GM12878 (cell line): ENCODE measurements around the gene NHSL2.

Experiments used
- CBFB ChIP-seq: IDR thresholded peaks from 2 replicates; pipeline ENCODE4 v1.6.1; 2016; ENCODE audit warnings: antibody characterized with exemption, low read depth
- CHD2 ChIP-seq: IDR thresholded peaks from 2 replicates; pipeline ENCODE4 v1.6.1; 2011; ENCODE audit warnings: low read depth, low read length, improper control_type of control experiment, borderline replicate concordance
- CHD4 ChIP-seq: fragments of 200-600 bp; sonication (generic); IDR thresholded peaks from 2 replicates; pipeline ENCODE4 v1.6.1; 2016; ENCODE audit warnings: mild to moderate bottlenecking
- POLR2A ChIP-seq: IDR thresholded peaks from 2 replicates; pipeline ENCODE4 v1.6.1; 2011; ENCODE audit warnings: low read depth, mild to moderate bottlenecking, low read length
- POLR2AphosphoS5 ChIP-seq: IDR thresholded peaks from 2 replicates; pipeline ENCODE4 v1.6.1; 2011; ENCODE audit warnings: mild to moderate bottlenecking, low read length, inconsistent platforms
- TF ChIP-seq, protein P1 (sequence below): IDR thresholded peaks from 2 replicates; pipeline ENCODE4 v1.6.1; 2012; ENCODE audit warnings: mild to moderate bottlenecking, low read depth, low read length
- TF ChIP-seq, protein P2 (sequence below), 3 experiments: IDR thresholded peaks in 2 of 3; conservative IDR thresholded peaks in 1 of 3; 2 replicates each; pipeline ENCODE4 v1.5.1; 2011; ENCODE audit warnings: low read depth in 3 of 3, low read length in 3 of 3, mild to moderate bottlenecking in 3 of 3, control low read depth in 2 of 3, moderate library complexity in 2 of 3, inconsistent platforms in 1 of 3, mixed read lengths in 1 of 3; ENCODE audit not compliant: control insufficient read depth in 2 of 3, insufficient read depth in 1 of 3; ENCODE audit errors: extremely low read depth in 1 of 3

DNA sequence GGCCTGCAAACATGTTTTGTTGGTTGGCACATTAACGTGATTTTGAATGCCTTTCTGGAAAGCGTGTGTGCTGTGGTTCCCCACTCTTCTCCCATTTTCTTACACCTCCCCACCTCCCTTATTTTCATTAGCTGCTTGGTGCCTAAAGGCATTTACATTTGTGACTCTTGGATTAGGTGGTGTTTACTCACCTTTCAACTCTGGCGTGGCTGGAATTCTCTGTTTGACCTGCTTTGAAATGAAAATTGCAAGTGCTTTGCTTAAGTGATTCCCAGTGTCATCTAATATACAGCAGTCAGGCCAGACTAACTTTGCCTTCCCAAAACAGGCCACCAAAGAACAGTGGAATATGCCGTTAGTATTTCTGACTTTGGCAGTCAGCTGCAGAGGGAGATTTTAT, 80.5 kb downstream of the NHSL2 start:
- TF ChIP-seq POLR2AphosphoS5: no peak
- TF ChIP-seq CHD2: no peak
- no peak for TF ChIP-seq POLR2A
- TF ChIP-seq, protein P1, sequence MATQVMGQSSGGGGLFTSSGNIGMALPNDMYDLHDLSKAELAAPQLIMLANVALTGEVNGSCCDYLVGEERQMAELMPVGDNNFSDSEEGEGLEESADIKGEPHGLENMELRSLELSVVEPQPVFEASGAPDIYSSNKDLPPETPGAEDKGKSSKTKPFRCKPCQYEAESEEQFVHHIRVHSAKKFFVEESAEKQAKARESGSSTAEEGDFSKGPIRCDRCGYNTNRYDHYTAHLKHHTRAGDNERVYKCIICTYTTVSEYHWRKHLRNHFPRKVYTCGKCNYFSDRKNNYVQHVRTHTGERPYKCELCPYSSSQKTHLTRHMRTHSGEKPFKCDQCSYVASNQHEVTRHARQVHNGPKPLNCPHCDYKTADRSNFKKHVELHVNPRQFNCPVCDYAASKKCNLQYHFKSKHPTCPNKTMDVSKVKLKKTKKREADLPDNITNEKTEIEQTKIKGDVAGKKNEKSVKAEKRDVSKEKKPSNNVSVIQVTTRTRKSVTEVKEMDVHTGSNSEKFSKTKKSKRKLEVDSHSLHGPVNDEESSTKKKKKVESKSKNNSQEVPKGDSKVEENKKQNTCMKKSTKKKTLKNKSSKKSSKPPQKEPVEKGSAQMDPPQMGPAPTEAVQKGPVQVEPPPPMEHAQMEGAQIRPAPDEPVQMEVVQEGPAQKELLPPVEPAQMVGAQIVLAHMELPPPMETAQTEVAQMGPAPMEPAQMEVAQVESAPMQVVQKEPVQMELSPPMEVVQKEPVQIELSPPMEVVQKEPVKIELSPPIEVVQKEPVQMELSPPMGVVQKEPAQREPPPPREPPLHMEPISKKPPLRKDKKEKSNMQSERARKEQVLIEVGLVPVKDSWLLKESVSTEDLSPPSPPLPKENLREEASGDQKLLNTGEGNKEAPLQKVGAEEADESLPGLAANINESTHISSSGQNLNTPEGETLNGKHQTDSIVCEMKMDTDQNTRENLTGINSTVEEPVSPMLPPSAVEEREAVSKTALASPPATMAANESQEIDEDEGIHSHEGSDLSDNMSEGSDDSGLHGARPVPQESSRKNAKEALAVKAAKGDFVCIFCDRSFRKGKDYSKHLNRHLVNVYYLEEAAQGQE: no peak
- TF ChIP-seq, protein P2, sequence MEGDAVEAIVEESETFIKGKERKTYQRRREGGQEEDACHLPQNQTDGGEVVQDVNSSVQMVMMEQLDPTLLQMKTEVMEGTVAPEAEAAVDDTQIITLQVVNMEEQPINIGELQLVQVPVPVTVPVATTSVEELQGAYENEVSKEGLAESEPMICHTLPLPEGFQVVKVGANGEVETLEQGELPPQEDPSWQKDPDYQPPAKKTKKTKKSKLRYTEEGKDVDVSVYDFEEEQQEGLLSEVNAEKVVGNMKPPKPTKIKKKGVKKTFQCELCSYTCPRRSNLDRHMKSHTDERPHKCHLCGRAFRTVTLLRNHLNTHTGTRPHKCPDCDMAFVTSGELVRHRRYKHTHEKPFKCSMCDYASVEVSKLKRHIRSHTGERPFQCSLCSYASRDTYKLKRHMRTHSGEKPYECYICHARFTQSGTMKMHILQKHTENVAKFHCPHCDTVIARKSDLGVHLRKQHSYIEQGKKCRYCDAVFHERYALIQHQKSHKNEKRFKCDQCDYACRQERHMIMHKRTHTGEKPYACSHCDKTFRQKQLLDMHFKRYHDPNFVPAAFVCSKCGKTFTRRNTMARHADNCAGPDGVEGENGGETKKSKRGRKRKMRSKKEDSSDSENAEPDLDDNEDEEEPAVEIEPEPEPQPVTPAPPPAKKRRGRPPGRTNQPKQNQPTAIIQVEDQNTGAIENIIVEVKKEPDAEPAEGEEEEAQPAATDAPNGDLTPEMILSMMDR (IDR thresholded peaks at IDR 0.05 in 2 of 3, conservative IDR thresholded peaks at IDR 0.05 in 1 of 3; ENCODE audit: control insufficient read depth in 2 of 3, extremely low read depth in 1 of 3, insufficient read depth in 1 of 3, low read depth in 3 of 3, low read length in 3 of 3): no peak
- TF ChIP-seq CBFB: no peak
- TF ChIP-seq CHD4: no peak
